ENCODE data around the gene HMCN1. TPM values are rescaled to one million over a fixed set of nuclear protein-coding genes. Genes with fewer than 3 reads are reported as not detected.

HMCN1 gene
- total and polyA plus RNA-seq, 9 donors, result 7.9 to 22.6 (median 11.2) TPM

DNA sequence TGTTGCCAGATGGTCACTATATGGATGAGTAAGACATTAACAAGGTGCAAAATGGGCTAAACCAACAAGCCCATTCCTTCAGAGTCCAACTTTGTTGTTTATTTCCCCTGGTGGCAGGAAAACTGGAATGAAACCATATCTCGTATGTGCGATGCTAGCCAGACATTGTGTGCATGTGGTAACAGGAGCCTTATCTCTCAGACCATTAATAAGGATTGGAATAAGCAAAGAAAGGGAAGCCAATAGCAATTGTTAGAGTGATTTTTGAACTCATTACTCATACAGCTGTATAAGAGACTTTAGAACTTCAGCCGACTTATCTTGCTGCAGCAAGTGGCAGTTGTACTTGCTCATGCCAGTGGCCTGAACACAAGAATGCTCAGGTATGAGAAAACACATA is 30.0 kb upstream of the HMCN1 start:
- no CpG with 5 or more reads among the region's 3 CpGs for WGBS (ENCODE audit: insufficient coverage)
- Histone ChIP-seq H3K4me3 (ENCODE audit: low read length) (no peak overlapping the region), H3K27me3 (ENCODE audit: control insufficient read depth, insufficient read depth, low read length) (no peaks in the 10 kb centered on the region), H3K36me3 (ENCODE audit: control insufficient read depth, insufficient read depth, low read length) (no peaks in the 10 kb centered on the region), H3K4me1 (ENCODE audit: control insufficient read depth, insufficient read depth, low read length) (no peaks in the 10 kb centered on the region), H3K27ac (ENCODE audit: low read length) (no peak overlapping the region), H3K9me3 (replicated peaks; ENCODE audit: control insufficient read depth, low read depth, low read length) (no peaks in the 10 kb centered on the region)
- no peak for DNase-seq

DNA sequence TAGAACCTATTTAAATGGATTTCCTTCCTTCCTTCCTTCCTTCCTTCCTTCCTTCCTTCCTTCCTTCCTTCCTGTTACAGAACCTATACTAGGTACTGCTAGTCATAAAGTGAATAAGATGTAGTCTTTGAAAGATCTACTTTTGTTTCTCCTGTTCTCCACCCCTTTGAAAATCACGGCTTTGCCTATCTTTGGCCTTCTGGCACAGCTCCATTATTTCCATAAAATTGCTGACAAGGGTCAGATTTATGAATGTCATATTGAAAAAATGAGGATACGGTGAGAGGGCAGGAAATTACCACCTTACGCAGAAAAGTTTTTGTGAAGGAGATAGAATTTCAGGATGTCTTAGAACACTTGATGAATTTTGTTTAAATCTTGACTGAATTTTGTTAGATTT is 18.1 kb upstream of the HMCN1 start:
- Histone ChIP-seq H3K4me1 (ENCODE audit: control insufficient read depth, insufficient read depth, low read length) (no peaks in the 10 kb centered on the region), H3K27ac (ENCODE audit: low read length) (no peak overlapping the region), H3K36me3 (ENCODE audit: control insufficient read depth, insufficient read depth, low read length) (no peaks in the 10 kb centered on the region), H3K4me3 (ENCODE audit: low read length) (no peak overlapping the region), H3K9me3 (replicated peaks; ENCODE audit: control insufficient read depth, low read depth, low read length) (no peaks in the 10 kb centered on the region), H3K27me3 (ENCODE audit: control insufficient read depth, insufficient read depth, low read length) (no peaks in the 10 kb centered on the region)
- no peak for DNase-seq
- WGBS (ENCODE audit: insufficient coverage), result no CpG with 5 or more reads among the region's 3 CpGs

DNA sequence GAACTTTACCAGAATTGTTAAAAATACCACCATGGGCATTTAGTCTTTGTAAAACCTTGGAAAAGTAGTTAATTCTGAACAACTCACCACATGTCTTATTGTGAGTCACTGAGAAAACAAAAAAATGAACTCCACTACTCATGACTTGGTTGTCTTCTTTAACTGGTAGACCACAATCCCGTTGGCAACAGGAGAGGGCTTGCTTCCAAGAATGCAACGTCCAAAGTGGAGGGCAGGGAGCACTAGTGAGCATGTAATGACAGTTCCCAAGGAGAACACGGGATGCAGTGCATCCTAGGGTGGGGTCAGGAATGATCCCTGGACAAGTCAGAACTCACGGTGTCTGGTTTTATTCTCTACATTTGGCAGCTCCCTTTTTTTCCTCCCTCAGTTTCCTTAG is 15.2 kb upstream of the HMCN1 start:
- WGBS (ENCODE audit: insufficient coverage), result 0% methylated on average over 1 of the region's 4 CpGs
- no peak overlapping the region for H3K4me3 ChIP-seq (ENCODE audit: low read length)
- H3K27ac ChIP-seq (ENCODE audit: low read length), result no peak overlapping the region
- H3K27me3 ChIP-seq (ENCODE audit: control insufficient read depth, insufficient read depth, low read length), result no peaks in the 10 kb centered on the region
- H3K4me1 ChIP-seq (ENCODE audit: control insufficient read depth, insufficient read depth, low read length), result no peaks in the 10 kb centered on the region
- H3K9me3 ChIP-seq (replicated peaks; ENCODE audit: control insufficient read depth, low read depth, low read length), result no peaks in the 10 kb centered on the region
- H3K36me3 ChIP-seq (ENCODE audit: control insufficient read depth, insufficient read depth, low read length), result no peaks in the 10 kb centered on the region
- DNase-seq, result peak; percentile 9

DNA sequence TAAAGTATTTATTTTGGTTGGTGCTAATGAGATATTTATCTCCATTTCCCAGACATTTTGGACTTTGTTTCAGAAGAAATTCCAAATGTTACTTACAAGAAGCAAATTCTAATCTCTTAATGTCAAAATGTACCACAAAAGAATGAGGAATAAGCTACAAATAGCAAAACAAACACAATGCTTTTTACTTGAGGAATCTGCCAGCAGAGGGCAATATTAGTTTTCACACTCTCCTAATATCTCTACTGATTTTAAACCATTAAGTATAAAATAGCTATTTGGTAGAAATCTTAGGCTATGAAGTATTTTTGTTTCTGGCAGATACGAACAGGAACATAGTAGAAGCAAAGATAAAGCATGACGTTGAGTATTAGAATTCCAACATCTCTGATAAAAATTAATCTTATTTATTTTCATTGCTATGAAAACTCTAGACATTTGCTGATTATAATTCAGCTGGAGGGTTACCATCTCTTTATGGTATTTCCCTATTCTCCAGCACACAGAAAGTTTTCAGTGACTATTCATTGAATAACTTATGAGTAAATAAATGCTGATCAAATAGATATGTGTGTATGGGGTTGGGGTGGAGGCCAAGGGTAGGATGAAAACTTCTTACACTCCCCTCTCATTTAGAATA is 13.4 kb upstream of the HMCN1 start:
- peak; percentile 79 for DNase-seq
- Histone ChIP-seq H3K27me3 (ENCODE audit: control insufficient read depth, insufficient read depth, low read length) (no peaks in the 10 kb centered on the region), H3K4me3 (ENCODE audit: low read length) (no peak overlapping the region), H3K36me3 (ENCODE audit: control insufficient read depth, insufficient read depth, low read length) (no peaks in the 10 kb centered on the region), H3K27ac (ENCODE audit: low read length) (no peak overlapping the region), H3K9me3 (replicated peaks; ENCODE audit: control insufficient read depth, low read depth, low read length) (no peaks in the 10 kb centered on the region), H3K4me1 (ENCODE audit: control insufficient read depth, insufficient read depth, low read length) (no peaks in the 10 kb centered on the region)
- no CpG with 5 or more reads among the region's 2 CpGs for WGBS (ENCODE audit: insufficient coverage)

DNA sequence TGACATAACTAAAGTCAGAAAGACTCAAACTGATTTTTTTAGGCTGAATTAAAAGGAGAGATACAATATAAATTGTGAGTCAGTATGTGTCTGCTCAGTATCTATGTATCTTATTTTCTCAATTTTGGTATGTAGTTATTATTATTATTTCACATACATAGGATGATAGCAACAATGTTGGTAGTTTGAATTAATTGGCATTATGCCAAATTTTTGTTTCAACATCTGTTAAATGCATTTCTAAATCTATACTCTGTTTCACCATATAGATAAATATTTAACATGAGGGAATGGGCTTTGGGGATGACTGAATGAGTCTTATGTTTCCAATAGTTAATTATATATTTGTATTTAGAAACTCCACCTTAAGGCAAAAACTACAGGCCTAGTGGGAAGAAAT is 12.6 kb upstream of the HMCN1 start:
- Histone ChIP-seq H3K36me3 (ENCODE audit: control insufficient read depth, insufficient read depth, low read length) (no peaks in the 10 kb centered on the region), H3K9me3 (replicated peaks; ENCODE audit: control insufficient read depth, low read depth, low read length) (no peaks in the 10 kb centered on the region), H3K4me3 (ENCODE audit: low read length) (no peak overlapping the region), H3K27me3 (ENCODE audit: control insufficient read depth, insufficient read depth, low read length) (no peaks in the 10 kb centered on the region), H3K4me1 (ENCODE audit: control insufficient read depth, insufficient read depth, low read length) (no peaks in the 10 kb centered on the region), H3K27ac (ENCODE audit: low read length) (no peak overlapping the region)
- no peak for DNase-seq

DNA sequence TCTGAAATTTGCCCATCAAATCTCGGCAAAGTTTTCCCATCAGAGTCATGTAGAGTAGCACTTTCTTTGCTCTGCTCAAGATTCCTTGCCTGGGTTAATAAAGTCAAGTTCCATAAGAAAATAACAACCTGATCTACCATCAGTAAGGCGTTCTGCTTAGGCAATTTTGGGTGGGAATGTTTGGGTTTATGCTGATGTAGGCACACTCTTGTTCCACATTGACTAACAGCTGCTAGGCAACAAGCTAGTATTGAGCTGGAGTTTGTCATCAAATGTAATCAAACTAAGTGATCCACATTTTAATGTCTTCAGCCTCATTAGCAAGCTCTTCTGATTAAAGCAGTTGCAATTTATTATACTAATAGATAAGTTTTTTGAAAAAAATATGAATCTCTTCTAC is 12.1 kb upstream of the HMCN1 start:
- Histone ChIP-seq H3K4me3 (ENCODE audit: low read length) (no peak overlapping the region), H3K27ac (ENCODE audit: low read length) (no peak overlapping the region), H3K9me3 (replicated peaks; ENCODE audit: control insufficient read depth, low read depth, low read length) (no peaks in the 10 kb centered on the region), H3K4me1 (ENCODE audit: control insufficient read depth, insufficient read depth, low read length) (no peaks in the 10 kb centered on the region), H3K36me3 (ENCODE audit: control insufficient read depth, insufficient read depth, low read length) (no peaks in the 10 kb centered on the region), H3K27me3 (ENCODE audit: control insufficient read depth, insufficient read depth, low read length) (no peaks in the 10 kb centered on the region)
- DNase-seq, result no peak
- no CpG with 5 or more reads among the region's 2 CpGs for WGBS (ENCODE audit: insufficient coverage)

DNA sequence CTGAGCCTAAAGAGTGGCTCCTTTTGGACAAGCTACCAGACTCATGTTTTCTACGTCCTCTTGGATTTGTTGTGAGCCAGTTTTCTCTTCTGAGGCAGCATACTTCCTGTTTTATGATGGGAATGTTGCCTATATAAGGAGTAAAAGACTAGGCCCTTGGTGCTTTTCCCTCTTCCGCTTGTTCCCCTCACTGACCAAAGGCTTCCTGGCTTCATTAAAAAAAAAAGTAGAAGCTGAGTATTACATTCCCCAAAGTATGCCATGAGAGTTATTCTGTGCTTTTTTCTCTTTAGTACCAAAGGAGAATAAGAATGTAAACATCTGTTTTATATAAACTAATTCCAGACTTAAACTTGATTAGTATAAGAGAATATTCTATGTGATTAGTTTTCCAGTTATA is 6.5 kb upstream of the HMCN1 start:
- H3K9me3 ChIP-seq (replicated peaks; ENCODE audit: control insufficient read depth, low read depth, low read length), result no peaks in the 10 kb centered on the region
- peaks cover 2% of the 10 kb centered on the region for H3K4me1 ChIP-seq (ENCODE audit: control insufficient read depth, insufficient read depth, low read length)
- H3K36me3 ChIP-seq (ENCODE audit: control insufficient read depth, insufficient read depth, low read length), result no peaks in the 10 kb centered on the region
- peak overlapping the region; percentile 62 for H3K27ac ChIP-seq (ENCODE audit: low read length)
- no CpG with 5 or more reads among the region's 2 CpGs for WGBS (ENCODE audit: insufficient coverage)
- no peaks in the 10 kb centered on the region for H3K27me3 ChIP-seq (ENCODE audit: control insufficient read depth, insufficient read depth, low read length)
- peak; percentile 71 for DNase-seq
- no peak overlapping the region for H3K4me3 ChIP-seq (ENCODE audit: low read length)

DNA sequence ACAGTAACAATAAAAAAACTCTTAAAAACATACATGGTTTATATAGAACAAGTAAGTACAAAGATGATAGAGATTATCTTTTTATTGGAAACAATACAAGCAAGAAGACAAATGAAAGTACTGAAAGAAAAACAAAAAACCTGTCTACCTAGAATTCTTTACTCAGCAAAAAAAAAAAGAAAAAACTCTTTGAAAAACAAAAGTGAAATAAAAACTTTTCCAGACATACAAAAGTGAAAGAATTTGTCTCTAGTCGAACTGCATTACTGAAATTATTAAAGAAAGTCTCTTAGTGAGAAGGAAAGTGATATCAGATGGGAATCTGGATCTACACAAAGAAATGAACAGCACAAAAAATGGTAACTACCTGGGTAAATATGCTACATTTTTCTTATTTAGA is 2.7 kb upstream of the HMCN1 start:
- H3K27me3 ChIP-seq (ENCODE audit: control insufficient read depth, insufficient read depth, low read length), result peaks cover 3% of the 10 kb centered on the region
- no peak for DNase-seq
- H3K4me3 ChIP-seq (ENCODE audit: low read length), result no peak overlapping the region
- peaks cover 12% of the 10 kb centered on the region for H3K4me1 ChIP-seq (ENCODE audit: control insufficient read depth, insufficient read depth, low read length)
- H3K36me3 ChIP-seq (ENCODE audit: control insufficient read depth, insufficient read depth, low read length), result no peaks in the 10 kb centered on the region
- H3K27ac ChIP-seq (ENCODE audit: low read length), result no peak overlapping the region
- no peaks in the 10 kb centered on the region for H3K9me3 ChIP-seq (replicated peaks; ENCODE audit: control insufficient read depth, low read depth, low read length)
- no CpG with 5 or more reads among the region's 1 CpG for WGBS (ENCODE audit: insufficient coverage)

DNA sequence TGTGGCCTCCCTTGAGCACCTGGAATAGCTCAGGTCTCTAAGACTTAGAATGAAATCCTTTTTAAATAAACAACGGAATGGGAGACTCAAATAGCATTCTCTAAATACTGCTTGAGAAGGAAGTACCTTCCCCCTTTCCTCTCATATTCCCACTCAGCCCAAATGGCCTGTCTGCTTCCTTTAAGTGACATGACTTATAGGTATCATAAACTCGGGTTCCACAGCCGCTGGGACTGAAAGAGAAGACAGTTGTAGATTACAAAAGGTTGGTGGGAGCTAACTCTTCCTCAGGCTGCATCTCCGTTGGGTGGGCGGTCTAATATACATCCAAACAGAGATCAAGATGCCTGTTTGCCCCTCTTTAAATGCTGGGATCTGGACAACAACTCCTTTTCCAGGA is 1.2 kb upstream of the HMCN1 start:
- no peak for DNase-seq
- Histone ChIP-seq H3K27ac (ENCODE audit: low read length) (no peak overlapping the region), H3K9me3 (replicated peaks; ENCODE audit: control insufficient read depth, low read depth, low read length) (no peaks in the 10 kb centered on the region), H3K27me3 (ENCODE audit: control insufficient read depth, insufficient read depth, low read length) (peaks cover 3% of the 10 kb centered on the region), H3K4me3 (ENCODE audit: low read length) (no peak overlapping the region), H3K36me3 (ENCODE audit: control insufficient read depth, insufficient read depth, low read length) (no peaks in the 10 kb centered on the region), H3K4me1 (ENCODE audit: control insufficient read depth, insufficient read depth, low read length) (peaks cover 10% of the 10 kb centered on the region)
- no CpG with 5 or more reads among the region's 5 CpGs for WGBS (ENCODE audit: insufficient coverage)

DNA sequence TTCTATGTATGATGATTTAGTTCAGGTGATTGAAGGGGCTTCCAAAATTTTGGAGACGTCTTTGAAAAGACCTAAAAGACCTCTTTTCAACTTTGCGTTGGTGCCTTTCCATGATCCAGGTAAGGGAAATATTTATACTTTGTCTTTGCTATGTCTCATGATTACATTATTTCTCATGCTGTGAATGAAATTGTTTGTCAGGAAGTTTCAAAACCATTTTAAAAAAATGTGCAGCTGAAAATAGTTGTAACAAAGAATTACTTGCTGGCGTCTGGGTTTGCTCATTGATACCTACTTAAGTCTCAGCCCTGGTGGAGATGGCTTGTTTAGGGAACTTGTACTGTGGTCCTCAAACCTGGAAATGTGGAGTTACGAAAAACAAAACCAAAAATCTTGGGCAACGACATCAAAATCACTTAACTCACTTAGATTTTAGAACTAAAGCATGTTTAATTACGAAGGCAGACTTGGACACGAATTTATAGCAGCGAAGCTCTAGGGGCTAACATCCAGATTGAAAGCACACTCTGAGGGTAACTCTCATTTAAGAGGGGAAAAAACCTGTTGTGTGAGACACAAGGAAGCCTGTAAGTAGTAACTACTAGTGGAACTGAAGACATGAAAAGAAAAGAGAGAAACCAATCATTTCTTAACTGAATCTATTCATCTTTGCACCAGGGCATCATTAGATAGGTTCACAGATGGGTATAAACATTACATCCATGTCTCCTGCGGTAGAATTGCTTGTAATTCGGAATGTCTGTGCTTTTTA is 924 bp downstream of the HMCN1 start:
- Histone ChIP-seq H3K27me3 (ENCODE audit: control insufficient read depth, insufficient read depth, low read length) (peaks cover 3% of the 10 kb centered on the region), H3K36me3 (ENCODE audit: control insufficient read depth, insufficient read depth, low read length) (no peaks in the 10 kb centered on the region), H3K27ac (ENCODE audit: low read length) (no peak overlapping the region), H3K9me3 (replicated peaks; ENCODE audit: control insufficient read depth, low read depth, low read length) (no peaks in the 10 kb centered on the region), H3K4me1 (ENCODE audit: control insufficient read depth, insufficient read depth, low read length) (peaks cover 10% of the 10 kb centered on the region), H3K4me3 (ENCODE audit: low read length) (peak overlapping the region; percentile 58)
- DNase-seq, result peak; percentile 18
- no CpG with 5 or more reads among the region's 10 CpGs for WGBS (ENCODE audit: insufficient coverage)

Measured in muscle of leg (tissue), 11 donors.